Measurements from ENCODE around the gene PLD4.
"Not testable (repeated sequence)": the region's sequence is repeated elsewhere in the genome, so short reads cannot be mapped to it uniquely, and the experiment has no call there.

The PLD4 gene

GRCh38 chr14:104924421-104925213 lies at the start of gene PLD4:
Gene PLD4, plus strand, starts transcription at chr14:104924879. Its CDS starts 2,262 bp downstream, at chr14:104927141.
- no peak for DNase-seq

- DNase-seq: no peak
Measured at GRCh38 chr14:104875412-104875751, 49.3 kb upstream of the PLD4 start.

GRCh38 chr14:104875811-104876210 lies 48.9 kb upstream of the PLD4 start:
- DNase-seq: no peak

GRCh38 chr14:104876251-104876699 lies 48.4 kb upstream of the PLD4 start:
- DNase-seq: no peak

GRCh38 chr14:104877066-104877805 lies 47.4 kb upstream of the PLD4 start:
- DNase-seq: no peak

- no peak for DNase-seq
Measured at GRCh38 chr14:104877806-104878550, 46.7 kb upstream of the PLD4 start.

GRCh38 chr14:104878582-104878981 lies 46.1 kb upstream of the PLD4 start:
- DNase-seq: peak; percentile 91

- no peak for DNase-seq
Measured at GRCh38 chr14:104879201-104879982, 45.3 kb upstream of the PLD4 start.

- DNase-seq: no peak
Measured at GRCh38 chr14:104879983-104880565, 44.6 kb upstream of the PLD4 start.

GRCh38 chr14:104880584-104881210 lies 44.0 kb upstream of the PLD4 start:
- DNase-seq: no peak

GRCh38 chr14:104881369-104881979 lies 43.2 kb upstream of the PLD4 start:
- DNase-seq: peak; percentile 90

GRCh38 chr14:104882325-104882973 lies 42.2 kb upstream of the PLD4 start:
- DNase-seq: peak; percentile 68

GRCh38 chr14:104882991-104883660 lies 41.6 kb upstream of the PLD4 start:
- DNase-seq: no peak

- no peak for DNase-seq
Measured at GRCh38 chr14:104883681-104884361, 40.9 kb upstream of the PLD4 start.

GRCh38 chr14:104884381-104884780 lies 40.3 kb upstream of the PLD4 start:
- DNase-seq: not testable (repeated sequence)

- no peak for DNase-seq
Measured at GRCh38 chr14:104885031-104885972, 39.4 kb upstream of the PLD4 start.

- no peak for DNase-seq
Measured at GRCh38 chr14:104885973-104886689, 38.5 kb upstream of the PLD4 start.
